Measurements from ENCODE around the gene UGT2A1. TPM values are rescaled to one million over a fixed set of nuclear protein-coding genes. Genes with fewer than 3 reads are reported as not detected.

The UGT2A1 gene
- total RNA-seq, 1 donor from 2014 or later, result not detected

- intact Hi-C loops (cut with micrococcal nuclease), result no loop called here
- no peaks in the 10 kb centered on the region for H3K27me3 Mint-ChIP-seq (ENCODE audit: low read depth)
- H3K36me3 Mint-ChIP-seq (ENCODE audit: low read depth), result no peaks in the 10 kb centered on the region
- H3K4me3 Mint-ChIP-seq (ENCODE audit: low read depth), result no peak overlapping the region
- no peak overlapping the region for H3K27ac Mint-ChIP-seq
- H3K9me3 Mint-ChIP-seq, result no peaks in the 10 kb centered on the region
- H3K4me1 Mint-ChIP-seq (ENCODE audit: low read depth), result no peaks in the 10 kb centered on the region
- no peak for DNase-seq (ENCODE audit: low spot score)
Observed at GRCh38 chr4:69576251-69576877, 76.7 kb downstream of the UGT2A1 start.

- H3K4me1 Mint-ChIP-seq (ENCODE audit: low read depth), result no peaks in the 10 kb centered on the region
- no peak overlapping the region for H3K27ac Mint-ChIP-seq
- H3K36me3 Mint-ChIP-seq (ENCODE audit: low read depth), result no peaks in the 10 kb centered on the region
- DNase-seq (ENCODE audit: low spot score), result no peak
- no peak overlapping the region for H3K4me3 Mint-ChIP-seq (ENCODE audit: low read depth)
- intact Hi-C loops (cut with micrococcal nuclease), result no loop called here
- H3K27me3 Mint-ChIP-seq (ENCODE audit: low read depth), result no peaks in the 10 kb centered on the region
- H3K9me3 Mint-ChIP-seq, result no peaks in the 10 kb centered on the region
Observed at GRCh38 chr4:69568787-69569186, 84.3 kb downstream of the UGT2A1 start.

GRCh38 chr4:69563424-69563823, 89.6 kb downstream of the UGT2A1 start:
- DNase-seq (ENCODE audit: low spot score), result no peak
- H3K36me3 Mint-ChIP-seq (ENCODE audit: low read depth), result no peaks in the 10 kb centered on the region
- no peaks in the 10 kb centered on the region for H3K27me3 Mint-ChIP-seq (ENCODE audit: low read depth)
- no peak overlapping the region for H3K27ac Mint-ChIP-seq
- intact Hi-C loops (cut with micrococcal nuclease), result no loop called here
- H3K4me1 Mint-ChIP-seq (ENCODE audit: low read depth), result no peaks in the 10 kb centered on the region
- H3K9me3 Mint-ChIP-seq, result no peaks in the 10 kb centered on the region
- no peak overlapping the region for H3K4me3 Mint-ChIP-seq (ENCODE audit: low read depth)

GRCh38 chr4:69549651-69550050, 103.4 kb downstream of the UGT2A1 start:
- Mint-ChIP-seq H3K4me3 (ENCODE audit: low read depth) (no peak overlapping the region), H3K36me3 (ENCODE audit: low read depth) (no peaks in the 10 kb centered on the region), H3K4me1 (ENCODE audit: low read depth) (no peaks in the 10 kb centered on the region), H3K9me3 (no peaks in the 10 kb centered on the region), H3K27ac (no peak overlapping the region), H3K27me3 (ENCODE audit: low read depth) (no peaks in the 10 kb centered on the region)
- intact Hi-C loops (cut with micrococcal nuclease), result no loop called here
- DNase-seq (ENCODE audit: low spot score), result no peak

GRCh38 chr4:69546134-69546765, 106.8 kb downstream of the UGT2A1 start:
- no peak overlapping the region for H3K27ac Mint-ChIP-seq
- H3K9me3 Mint-ChIP-seq, result no peaks in the 10 kb centered on the region
- no peaks in the 10 kb centered on the region for H3K27me3 Mint-ChIP-seq (ENCODE audit: low read depth)
- DNase-seq (ENCODE audit: low spot score), result no peak
- H3K36me3 Mint-ChIP-seq (ENCODE audit: low read depth), result no peaks in the 10 kb centered on the region
- intact Hi-C loops (cut with micrococcal nuclease), result no loop called here
- H3K4me1 Mint-ChIP-seq (ENCODE audit: low read depth), result no peaks in the 10 kb centered on the region
- H3K4me3 Mint-ChIP-seq (ENCODE audit: low read depth), result no peak overlapping the region

Other genes starting within 250 kb of the UGT2A1 start
- gene UGT2B4, start 157.3 kb downstream of the UGT2A1 start, total RNA-seq, result not detected in 2 replicates
- not detected in 2 replicates for gene UGT2A2, start 13.6 kb downstream of the UGT2A1 start, total RNA-seq
- 0.11 and 0.25 TPM in 2 replicates for gene SULT1B1, start 107.4 kb upstream of the UGT2A1 start, total RNA-seq
- not detected in 2 replicates for gene SULT1E1, start 206.9 kb upstream of the UGT2A1 start, total RNA-seq

Measured in activated T-helper 2 cell treated with anti-CD3 and anti-CD28 coated beads, Interferon-gamma antibody, Interleukin-2, Interleukin-4, amounts not matched to agents 10 μg/mL and 5 μg/mL and 100 μg/mL, durations not matched to agents 14 hours and 24 hours and 36 hours (primary cell).